ENCODE results near the gene RIN3. TPM values are rescaled to one million over a fixed set of nuclear protein-coding genes. Genes with fewer than 3 reads are reported as not detected.

RIN3 gene
- total RNA-seq, 1 donor from 2014 or later, result 0.22 TPM

DNA sequence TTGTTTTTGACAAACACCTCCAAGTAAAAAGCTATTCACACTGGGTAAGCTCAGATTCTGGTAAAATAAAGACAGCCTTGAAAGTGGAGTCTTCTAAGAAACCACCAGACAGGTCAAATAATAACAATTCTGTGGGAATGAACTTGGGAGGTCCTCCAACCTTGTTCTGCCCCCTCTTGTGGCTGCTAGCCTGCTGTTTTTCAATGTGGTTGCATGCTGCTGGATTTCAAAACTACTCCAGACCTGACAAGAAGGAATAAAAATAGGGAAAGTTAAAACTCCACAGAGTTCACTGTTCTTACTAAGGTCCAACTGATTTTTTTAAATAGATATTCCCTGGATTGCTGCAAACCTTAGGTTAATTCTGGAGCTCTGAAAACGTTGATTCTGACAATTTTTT lies 32.2 kb upstream of the RIN3 start:
- Histone ChIP-seq H3K9me3 (ENCODE audit: low read depth) (no peaks in the 10 kb centered on the region), H3K27me3 (no peaks in the 10 kb centered on the region), H3K27ac (no peak overlapping the region), H4K20me1 (ENCODE audit: low read depth) (no peaks in the 10 kb centered on the region), H2AFZ (replicated peaks) (no peak overlapping the region), H3K4me3 (no peak overlapping the region), H3K79me2 (ENCODE audit: low read depth) (no peaks in the 10 kb centered on the region), H3F3A (ENCODE audit: low read depth) (no peaks in the 10 kb centered on the region), H3K36me3 (no peaks in the 10 kb centered on the region), H3K4me2 (no peak overlapping the region), H3K9ac (no peak overlapping the region), H3K4me1 (no peaks in the 10 kb centered on the region)
- H3K4me3 Mint-ChIP-seq, result no peak overlapping the region
- peaks cover 4% of the 10 kb centered on the region for H3K27me3 Mint-ChIP-seq (ENCODE audit: insufficient read depth, low read depth)
- DNase-seq (ENCODE audit: low spot score), result no peak
- H3K4me1 Mint-ChIP-seq, result peaks cover 2% of the 10 kb centered on the region
- no peak for TF ChIP-seq EZH2phosphoT487 (IDR thresholded peaks at IDR 0.05)
- TF ChIP-seq EZH2 (IDR thresholded peaks at IDR 0.05), result no peak
- TF ChIP-seq, protein P1, sequence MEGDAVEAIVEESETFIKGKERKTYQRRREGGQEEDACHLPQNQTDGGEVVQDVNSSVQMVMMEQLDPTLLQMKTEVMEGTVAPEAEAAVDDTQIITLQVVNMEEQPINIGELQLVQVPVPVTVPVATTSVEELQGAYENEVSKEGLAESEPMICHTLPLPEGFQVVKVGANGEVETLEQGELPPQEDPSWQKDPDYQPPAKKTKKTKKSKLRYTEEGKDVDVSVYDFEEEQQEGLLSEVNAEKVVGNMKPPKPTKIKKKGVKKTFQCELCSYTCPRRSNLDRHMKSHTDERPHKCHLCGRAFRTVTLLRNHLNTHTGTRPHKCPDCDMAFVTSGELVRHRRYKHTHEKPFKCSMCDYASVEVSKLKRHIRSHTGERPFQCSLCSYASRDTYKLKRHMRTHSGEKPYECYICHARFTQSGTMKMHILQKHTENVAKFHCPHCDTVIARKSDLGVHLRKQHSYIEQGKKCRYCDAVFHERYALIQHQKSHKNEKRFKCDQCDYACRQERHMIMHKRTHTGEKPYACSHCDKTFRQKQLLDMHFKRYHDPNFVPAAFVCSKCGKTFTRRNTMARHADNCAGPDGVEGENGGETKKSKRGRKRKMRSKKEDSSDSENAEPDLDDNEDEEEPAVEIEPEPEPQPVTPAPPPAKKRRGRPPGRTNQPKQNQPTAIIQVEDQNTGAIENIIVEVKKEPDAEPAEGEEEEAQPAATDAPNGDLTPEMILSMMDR (IDR thresholded peaks at IDR 0.05), result no peak
- no peak overlapping the region for H3K27ac Mint-ChIP-seq
- H3K36me3 Mint-ChIP-seq, result no peaks in the 10 kb centered on the region
- peaks cover 6% of the 10 kb centered on the region for H3K9me3 Mint-ChIP-seq

DNA sequence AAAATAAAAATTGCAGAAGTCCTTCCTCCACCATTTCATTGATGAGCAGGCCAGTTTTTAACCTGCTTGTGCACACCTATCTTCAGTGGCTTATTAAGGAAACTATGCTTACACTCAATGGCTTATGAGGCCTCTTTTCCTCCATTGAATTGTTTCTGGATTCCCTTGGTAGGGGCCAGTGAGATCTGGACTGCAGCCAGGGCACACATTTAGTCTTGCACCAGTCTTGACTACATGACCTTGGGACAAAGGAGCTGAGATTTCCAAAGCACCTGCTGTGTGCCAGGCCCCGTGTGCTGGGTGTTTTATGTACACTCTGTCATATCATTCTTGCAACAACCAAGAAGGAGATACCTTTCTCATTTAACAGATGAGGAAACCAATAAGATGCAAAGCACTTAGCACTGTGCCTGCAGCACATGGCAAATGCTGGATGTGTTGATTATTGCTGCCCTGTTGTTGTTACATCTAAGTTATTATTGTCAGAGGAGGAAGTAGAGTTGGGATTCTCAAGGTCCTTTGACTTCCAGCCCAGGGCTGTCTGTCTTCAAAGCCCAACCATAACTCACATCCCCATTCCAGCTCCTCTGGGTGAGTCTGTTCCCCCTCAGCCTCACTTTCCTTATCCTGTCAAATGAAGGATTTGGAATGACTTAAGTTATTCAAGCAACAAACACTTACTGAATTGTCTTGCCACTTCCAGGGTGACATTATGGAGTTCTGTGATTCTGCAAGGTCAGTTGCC lies 31.6 kb upstream of the RIN3 start:
- Histone ChIP-seq H3K9ac (no peak overlapping the region), H2AFZ (replicated peaks) (no peak overlapping the region), H3K27me3 (no peaks in the 10 kb centered on the region), H3K36me3 (no peaks in the 10 kb centered on the region), H3K9me3 (ENCODE audit: low read depth) (no peaks in the 10 kb centered on the region), H3K4me2 (no peak overlapping the region), H3F3A (ENCODE audit: low read depth) (no peaks in the 10 kb centered on the region), H3K4me3 (no peak overlapping the region), H3K4me1 (no peaks in the 10 kb centered on the region), H3K27ac (no peak overlapping the region), H4K20me1 (ENCODE audit: low read depth) (no peaks in the 10 kb centered on the region), H3K79me2 (ENCODE audit: low read depth) (no peaks in the 10 kb centered on the region)
- H3K27ac Mint-ChIP-seq, result peak overlapping the region; percentile 57
- peaks cover 6% of the 10 kb centered on the region for H3K9me3 Mint-ChIP-seq
- H3K4me1 Mint-ChIP-seq, result peaks cover 2% of the 10 kb centered on the region
- no peaks in the 10 kb centered on the region for H3K36me3 Mint-ChIP-seq
- no peak for DNase-seq (ENCODE audit: low spot score)
- peaks cover 4% of the 10 kb centered on the region for H3K27me3 Mint-ChIP-seq (ENCODE audit: insufficient read depth, low read depth)
- no peak overlapping the region for H3K4me3 Mint-ChIP-seq
- TF ChIP-seq, protein P1 (IDR thresholded peaks at IDR 0.05), result no peak
- no peak for TF ChIP-seq EZH2phosphoT487 (IDR thresholded peaks at IDR 0.05)
- TF ChIP-seq EZH2 (IDR thresholded peaks at IDR 0.05), result no peak

DNA sequence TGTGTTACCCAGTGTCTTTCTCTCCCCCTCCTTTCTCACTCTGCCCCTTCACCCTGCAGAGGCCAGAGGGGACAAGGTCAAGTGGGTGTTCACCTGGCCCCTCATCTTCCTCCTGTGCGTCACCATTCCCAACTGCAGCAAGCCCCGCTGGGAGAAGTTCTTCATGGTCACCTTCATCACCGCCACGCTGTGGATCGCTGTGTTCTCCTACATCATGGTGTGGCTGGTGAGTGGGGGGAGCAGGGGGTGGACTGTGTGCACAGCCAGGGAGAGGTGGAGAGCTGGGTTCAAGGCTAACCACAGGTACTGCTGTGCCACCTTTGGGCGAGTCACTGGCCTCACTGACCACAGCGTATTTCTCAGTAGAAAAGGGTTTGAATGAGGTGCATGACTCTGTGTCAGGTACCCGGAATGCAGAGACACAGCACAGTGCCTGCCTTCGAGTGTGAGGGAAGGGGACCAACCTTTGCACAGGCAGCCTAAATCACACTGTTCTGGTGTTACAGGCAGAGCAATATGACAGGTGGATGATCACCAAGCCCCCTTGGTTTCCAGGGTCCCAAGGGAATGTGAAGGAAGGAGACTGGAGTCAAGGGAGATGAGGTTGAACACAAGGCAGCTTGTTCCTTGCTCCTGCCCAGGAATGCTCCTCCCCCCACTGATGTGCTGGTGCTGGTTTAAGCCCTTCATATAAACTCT lies 30.8 kb upstream of the RIN3 start:
- Histone ChIP-seq H3K9ac (no peak overlapping the region), H3K4me3 (no peak overlapping the region), H3K9me3 (ENCODE audit: low read depth) (no peaks in the 10 kb centered on the region), H4K20me1 (ENCODE audit: low read depth) (no peaks in the 10 kb centered on the region), H2AFZ (replicated peaks) (no peak overlapping the region), H3K27ac (no peak overlapping the region), H3K4me2 (no peak overlapping the region), H3K79me2 (ENCODE audit: low read depth) (no peaks in the 10 kb centered on the region), H3K27me3 (no peaks in the 10 kb centered on the region), H3F3A (ENCODE audit: low read depth) (no peaks in the 10 kb centered on the region), H3K36me3 (no peaks in the 10 kb centered on the region), H3K4me1 (no peaks in the 10 kb centered on the region)
- H3K4me3 Mint-ChIP-seq, result no peak overlapping the region
- peaks cover 4% of the 10 kb centered on the region for H3K27me3 Mint-ChIP-seq (ENCODE audit: insufficient read depth, low read depth)
- DNase-seq (ENCODE audit: low spot score), result no peak
- no peaks in the 10 kb centered on the region for H3K36me3 Mint-ChIP-seq
- H3K27ac Mint-ChIP-seq, result no peak overlapping the region
- TF ChIP-seq EZH2phosphoT487 (IDR thresholded peaks at IDR 0.05) (no peak), EZH2 (IDR thresholded peaks at IDR 0.05) (no peak)
- TF ChIP-seq, protein P1 (IDR thresholded peaks at IDR 0.05), result no peak
- H3K4me1 Mint-ChIP-seq, result peaks cover 10% of the 10 kb centered on the region
- peaks cover 6% of the 10 kb centered on the region for H3K9me3 Mint-ChIP-seq

Data from neural progenitor cell (in vitro differentiated cells).